ENCODE measurements around the gene PTPN3.

Gene PTPN3

DNA sequence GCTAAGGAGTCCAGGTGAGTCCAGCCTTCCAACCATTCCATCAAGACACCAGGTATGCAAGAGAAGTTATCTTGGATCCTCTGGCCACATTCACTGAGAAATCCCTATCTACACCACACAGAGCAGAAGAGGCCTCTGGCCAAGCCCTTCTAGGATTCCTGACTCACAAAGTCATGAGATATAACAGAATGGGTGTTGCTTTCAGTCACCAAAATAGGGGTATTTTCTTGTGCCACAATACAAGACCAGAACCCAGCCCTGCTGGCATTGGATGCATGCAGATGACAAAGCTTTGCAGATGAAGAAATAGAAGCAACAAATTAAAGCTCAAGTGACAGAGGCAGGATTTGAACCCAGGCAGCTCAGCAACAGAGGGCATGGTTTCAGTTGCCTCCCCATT lies 73.5 kb downstream of the PTPN3 start:
- no peak for DNase-seq (ENCODE audit: low read depth, low spot score)

DNA sequence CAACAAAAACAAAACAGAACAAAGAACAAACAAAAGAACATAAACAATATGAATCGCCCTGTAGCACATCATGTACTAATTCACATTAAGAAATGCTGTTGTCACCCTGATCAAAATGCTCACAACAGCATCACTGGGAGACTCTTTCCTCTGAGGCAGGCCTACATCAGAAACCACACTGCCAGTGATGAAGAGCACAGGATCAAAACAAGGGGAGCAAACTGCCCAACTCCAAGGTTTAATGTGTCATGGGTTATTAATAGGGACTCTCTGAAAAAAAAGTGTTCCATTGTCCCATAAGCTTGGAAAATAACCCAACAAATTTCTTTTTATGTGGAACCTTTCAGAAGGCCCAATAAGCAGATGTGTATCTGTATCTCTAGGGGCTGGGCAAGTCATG lies 74.2 kb downstream of the PTPN3 start:
- no peak for DNase-seq (ENCODE audit: low read depth, low spot score)

DNA sequence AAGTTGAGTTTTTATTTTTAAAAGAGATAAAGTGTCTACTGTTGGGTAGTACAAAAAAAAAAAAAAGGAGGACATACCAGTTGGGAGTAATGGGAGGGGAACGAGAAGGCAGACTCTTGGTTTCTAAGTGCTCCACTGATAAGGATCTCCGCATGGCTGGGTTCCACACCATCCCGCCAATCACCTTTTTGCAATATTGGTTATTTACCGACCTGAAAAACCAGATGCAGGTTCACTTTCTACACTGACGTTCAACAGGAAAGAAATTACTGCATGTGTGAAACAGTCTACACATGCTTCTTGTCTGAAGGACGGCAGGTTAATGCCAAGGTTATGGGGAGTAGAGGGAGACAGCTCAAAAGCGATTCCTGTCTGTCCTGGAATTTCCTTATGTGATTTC lies 75.5 kb downstream of the PTPN3 start:
- DNase-seq (ENCODE audit: low read depth, low spot score), result no peak

DNA sequence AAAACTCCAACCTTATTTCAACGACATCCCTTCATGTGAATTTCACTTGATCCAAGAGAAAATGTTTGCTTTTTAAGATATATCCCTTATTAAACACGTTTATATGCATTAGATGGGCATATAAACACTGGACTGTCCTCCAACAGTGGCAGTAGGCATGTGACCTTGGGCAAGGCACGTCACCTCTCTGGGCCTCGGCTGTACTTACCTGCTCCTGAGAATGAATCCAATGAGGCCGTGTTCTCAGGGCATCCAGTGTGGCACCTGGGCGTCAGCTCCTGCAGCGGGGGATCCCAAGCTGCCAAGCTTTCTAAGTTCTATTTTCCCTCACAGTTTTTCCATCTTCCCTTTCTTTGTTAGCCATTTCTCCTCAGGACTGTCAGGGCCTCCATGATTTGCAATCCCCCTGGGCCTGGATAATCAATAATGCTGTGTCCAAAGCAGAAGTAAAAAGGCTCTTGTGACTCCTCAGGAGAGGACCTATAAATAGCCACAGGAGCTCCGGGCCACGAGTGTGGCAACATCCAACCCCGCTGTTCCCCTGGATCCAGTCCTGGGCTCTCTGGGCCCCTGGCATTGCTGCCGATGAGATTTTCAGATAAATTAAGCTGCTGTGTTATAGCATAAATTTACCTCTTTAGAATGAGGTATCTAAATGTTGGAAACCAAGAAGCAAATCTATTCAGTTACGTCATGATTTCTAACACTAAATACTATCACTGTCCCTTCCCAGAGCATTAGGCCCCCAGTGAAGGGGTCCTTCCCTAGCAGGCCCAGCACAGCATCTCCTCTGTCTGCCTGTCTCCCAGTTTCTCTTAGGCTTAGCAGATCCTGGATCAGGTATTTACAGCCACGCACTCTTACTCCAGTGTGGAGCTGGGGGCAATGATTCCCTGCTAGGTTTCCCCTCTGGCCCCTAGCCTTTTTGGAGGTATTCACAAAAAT lies 76.8 kb downstream of the PTPN3 start:
- DNase-seq (ENCODE audit: low read depth, low spot score), result no peak

DNA sequence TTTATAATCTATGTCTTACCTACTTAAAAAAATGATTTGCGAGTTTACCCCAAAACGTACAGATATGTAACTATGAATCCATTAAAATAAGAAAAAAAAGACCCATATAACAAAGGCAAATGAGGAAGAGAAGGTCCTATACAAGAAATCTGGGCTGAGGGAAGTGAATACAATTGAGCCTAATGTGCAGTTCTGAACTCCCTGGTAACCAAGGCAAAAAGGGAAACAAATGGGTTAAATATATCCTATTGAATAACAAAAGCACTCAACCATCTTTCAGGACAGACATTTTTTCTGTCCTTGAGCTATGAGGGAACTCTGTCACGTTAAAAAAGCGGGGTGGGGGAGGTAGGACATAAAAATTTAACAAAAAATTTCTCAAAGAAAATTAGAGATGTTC lies 78.6 kb downstream of the PTPN3 start:
- no peak for DNase-seq (ENCODE audit: low read depth, low spot score)

DNA sequence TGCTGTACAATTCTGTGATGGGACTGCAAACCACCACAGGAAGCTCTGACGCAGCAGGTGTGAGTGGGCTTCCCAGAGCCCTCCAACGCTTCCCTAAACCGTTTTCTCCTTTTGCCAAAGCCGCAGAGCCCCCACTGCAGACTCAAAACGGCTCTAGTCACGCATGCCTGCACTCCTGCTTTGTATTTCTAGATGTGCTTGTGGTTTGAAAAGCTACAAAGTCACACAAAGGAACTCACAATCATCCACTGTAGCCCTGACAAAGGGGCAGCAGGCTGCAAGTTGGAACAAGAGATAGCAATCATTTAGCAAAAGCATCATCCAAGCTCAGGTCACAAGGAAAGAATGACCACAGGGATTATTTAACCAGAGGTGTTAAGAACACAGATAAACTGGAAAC lies 79.3 kb downstream of the PTPN3 start:
- no peak for DNase-seq (ENCODE audit: low read depth, low spot score)

DNA sequence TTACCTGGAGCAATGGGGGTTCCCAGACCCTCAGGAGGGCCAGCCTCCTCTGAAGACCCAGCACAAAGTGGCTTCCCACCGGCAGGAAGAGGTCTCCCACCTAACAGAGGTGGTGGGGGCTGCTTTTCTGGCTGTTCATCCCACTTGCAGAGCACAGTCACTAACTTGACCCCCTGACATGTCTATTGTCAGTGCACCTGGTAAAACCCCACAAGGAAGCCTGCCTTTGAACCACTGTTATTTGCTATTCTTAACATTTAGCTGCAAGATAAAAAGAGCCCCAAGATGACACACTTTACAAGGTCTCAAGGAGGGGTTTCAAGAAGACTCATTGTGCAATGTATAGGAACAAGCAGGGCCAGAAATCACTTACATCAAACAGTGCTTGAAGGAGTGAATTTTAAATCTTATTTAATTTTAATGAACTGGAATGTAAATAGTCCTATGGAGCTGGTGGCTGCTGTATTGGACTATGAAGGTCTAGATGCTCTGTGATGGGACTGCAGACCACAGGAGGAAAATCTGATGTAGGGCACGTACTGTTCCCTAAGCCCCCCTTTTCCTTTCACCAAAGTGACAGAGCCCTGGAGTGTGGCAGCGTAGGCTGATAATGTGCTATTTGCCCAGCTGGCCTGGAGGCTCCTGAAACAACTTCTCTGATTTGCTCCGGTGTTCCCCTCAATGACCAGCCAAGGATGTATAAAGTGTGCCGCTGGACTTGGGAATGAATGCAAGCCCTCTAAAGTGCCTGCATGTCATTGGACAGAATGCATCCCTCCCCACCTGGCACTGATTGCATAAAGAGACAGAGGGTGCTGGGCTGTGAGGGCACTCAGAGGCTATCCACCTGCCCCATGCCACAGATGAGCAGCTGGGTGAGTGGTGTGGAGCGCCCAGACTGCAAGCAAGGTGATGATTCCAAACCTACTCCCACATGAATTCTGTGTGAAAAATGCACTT lies 80.2 kb downstream of the PTPN3 start:
- no peak for DNase-seq (ENCODE audit: low read depth, low spot score)

DNA sequence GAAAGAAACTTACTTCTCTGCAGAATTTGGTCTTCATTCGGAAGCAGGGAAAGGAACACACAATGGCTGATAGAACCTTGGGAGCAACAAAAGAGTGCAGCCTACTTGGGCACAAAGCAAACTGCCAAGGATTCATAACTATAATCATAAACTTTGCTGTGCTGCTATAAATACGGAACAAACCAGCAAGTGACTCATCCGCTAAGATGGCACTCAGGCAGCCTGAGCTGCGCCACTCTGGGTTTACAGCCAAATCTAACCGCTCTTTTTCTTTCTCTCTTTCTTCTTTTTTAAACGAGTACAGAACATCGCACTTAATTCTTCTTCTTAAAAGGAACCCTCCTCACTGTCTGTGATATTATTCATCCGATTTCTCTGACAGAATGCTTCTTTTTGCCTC lies 81.1 kb downstream of the PTPN3 start:
- DNase-seq (ENCODE audit: low read depth, low spot score), result no peak

DNA sequence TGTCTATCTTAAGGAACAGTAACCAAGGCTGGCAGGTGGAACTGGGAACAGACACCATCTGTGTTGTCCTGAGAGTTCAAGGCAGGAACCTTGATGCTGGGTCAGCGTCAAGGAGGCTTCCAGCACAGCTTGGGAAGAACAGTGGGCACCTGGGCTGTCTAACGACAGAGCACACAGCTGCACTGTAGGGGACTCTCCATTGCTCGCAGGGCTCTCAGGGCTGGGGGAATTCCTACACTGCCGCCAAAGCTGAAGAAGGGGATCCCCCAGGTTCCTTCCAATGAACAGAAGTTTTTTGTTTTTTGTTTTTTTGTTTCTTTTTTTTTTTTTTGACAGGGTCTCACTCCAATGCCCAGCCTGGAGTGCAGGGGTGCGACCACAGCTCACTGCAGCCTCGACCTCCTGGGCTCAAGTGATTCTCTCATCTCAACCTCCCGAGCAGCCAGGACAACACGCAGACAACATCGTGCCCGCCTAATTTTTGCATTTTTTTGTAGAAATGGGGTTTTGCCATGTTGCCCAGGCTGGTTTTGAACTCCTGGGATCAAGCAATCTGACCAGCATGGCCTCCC lies 81.9 kb downstream of the PTPN3 start:
- DNase-seq (ENCODE audit: low read depth, low spot score), result no peak

DNA sequence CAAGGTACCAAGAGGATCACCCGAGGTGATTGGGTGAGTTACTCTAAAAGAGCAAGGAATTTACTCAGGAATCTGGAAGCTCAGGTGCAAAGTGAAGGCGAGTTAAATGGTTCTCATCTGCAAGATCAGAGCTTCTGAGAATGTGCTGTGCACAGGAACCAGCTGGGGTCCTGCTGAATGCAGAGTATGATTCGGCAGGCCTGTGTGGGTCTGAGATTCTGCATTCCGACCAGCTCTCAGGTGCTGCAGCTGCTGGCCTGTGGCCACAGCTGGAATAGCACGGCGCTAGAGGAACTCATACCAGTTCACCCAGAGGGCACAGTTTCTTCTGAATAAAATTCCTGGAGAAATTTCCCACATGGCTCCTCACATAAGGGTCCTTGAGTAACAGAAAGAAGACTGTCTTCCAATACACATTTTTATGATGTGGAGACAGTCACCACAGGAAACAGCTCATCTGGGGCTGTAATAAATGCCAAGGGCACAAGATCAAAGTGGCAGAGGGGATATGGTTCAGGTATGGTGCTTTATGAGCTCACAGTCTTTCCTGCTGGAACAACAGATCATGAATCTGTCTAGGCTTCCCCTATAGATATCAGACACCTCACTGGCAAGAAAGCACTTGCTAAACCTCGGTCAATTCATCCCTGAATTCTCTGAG lies 83.9 kb downstream of the PTPN3 start:
- no peak for DNase-seq (ENCODE audit: low read depth, low spot score)

DNA sequence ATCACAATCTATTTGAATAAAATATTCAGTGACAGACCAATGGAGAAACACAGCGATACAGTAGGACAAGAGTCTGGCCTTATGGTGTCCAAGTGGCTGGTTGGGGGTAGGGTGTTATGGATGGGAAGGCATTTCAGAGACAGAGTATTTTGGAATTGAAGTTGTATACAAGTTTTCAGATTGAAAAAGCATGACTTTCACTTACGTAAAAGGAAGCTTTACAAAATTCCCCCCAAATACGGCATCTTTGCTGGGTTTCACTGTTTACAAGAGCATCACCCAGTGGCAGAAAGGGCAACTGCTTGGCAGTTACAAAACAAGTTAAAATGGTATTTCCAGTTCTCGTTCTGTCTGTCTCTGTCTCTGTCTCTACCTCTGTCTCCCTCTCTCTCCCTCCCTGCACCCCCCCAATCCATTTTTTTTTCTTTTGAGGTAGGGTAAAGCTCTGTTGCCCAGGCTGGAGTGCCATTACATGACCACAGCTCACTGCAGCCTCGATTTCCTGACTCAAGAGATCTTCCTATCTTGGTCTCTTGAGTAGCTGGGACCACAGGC lies 86.2 kb downstream of the PTPN3 start:
- DNase-seq (ENCODE audit: low read depth, low spot score), result peak; percentile 20

DNA sequence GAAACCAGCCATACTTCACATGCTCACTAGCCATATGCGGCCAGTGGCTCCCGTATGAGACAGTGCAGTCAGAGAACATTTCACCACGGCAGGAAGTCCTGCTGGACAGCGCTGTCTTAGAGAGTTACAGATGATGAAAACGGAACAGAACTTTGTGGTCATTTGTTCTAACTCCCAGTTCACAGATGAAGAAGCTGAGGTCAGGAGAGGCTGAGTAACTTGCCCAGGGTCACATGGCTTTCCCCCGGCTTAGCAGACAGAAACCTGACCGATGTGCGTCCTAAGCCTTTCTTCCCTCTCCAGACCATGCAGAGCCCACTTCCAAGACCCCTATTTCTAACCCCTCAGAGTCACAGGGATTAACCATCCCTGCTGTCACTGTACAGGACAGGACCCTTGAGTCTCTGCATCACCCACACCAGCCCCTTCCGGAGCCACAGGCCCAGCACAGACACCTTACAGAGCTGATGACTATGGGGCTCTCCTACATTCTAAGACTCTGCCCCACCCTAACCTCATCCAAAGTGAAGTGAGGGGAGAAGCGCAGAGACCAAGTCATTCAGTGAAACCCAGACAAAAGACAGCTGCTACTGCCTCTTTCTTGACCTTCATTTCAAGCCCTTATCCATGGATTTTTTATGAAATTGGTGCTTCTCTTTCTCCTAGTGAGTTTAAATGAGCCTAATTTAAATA lies 86.9 kb downstream of the PTPN3 start:
- no peak for DNase-seq (ENCODE audit: low read depth, low spot score)

DNA sequence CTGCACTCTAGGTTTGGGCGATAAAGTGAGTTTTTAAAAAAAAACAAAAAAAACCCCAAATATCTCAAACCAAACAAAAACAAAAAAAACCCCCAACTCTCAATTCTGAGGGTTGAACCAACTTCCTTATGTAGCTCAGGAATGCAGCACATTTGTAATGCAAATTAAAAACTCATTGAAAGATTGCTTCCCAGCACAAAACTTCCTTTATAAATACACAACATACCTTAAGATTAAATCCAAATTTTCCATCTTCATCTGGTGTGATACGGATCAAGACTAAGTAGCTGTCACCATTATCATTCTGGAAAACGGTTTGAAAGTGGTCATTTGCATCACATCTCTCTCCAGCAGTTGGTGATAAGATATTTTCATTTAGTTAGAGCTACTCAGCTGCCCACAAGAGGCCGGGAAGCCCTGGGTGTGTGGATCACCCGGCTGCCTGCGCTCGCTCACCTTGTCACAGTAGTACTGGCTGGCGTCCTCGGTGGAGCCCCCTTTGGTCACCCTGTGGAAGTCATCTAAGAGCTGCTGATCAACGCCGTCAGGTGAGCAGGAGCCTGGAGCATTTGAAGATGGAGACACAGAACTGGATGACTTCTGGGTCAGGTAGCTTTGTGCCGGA lies 88.2 kb downstream of the PTPN3 start:
- no peak for DNase-seq (ENCODE audit: low read depth, low spot score)

DNA sequence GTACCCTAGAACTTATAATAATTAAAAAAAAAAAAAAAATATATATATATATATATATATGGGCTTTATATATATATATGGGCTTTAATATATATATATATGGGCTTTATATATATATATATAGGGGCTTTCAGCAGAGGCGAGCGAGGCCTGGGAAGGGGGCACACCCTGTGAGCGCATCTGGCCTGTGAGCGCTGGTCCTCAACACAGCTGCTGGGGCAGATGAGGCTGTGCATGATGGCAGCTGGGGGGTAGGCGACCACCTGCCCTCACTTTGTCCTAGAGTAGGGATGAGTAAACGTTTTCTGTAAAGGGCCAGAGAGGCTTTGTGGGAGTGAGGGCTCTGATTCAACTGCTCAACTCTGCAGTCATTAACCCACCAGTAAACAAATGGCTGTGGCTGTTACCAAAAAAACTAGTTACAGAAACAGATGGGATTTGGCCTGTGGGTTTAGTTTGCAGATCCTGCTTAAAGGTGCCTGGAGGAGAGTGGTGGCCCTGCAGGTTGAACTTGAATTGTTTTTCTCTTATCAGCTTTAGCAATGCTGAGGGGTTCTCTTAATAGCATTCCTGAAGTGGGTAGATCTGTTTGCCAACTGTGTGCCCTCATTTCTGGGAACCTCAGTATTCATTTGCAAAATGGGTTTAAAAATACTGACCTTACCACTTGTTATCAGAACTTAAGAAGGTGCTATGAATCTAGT lies 89.2 kb downstream of the PTPN3 start:
- DNase-seq (ENCODE audit: low read depth, low spot score), result no peak

DNA sequence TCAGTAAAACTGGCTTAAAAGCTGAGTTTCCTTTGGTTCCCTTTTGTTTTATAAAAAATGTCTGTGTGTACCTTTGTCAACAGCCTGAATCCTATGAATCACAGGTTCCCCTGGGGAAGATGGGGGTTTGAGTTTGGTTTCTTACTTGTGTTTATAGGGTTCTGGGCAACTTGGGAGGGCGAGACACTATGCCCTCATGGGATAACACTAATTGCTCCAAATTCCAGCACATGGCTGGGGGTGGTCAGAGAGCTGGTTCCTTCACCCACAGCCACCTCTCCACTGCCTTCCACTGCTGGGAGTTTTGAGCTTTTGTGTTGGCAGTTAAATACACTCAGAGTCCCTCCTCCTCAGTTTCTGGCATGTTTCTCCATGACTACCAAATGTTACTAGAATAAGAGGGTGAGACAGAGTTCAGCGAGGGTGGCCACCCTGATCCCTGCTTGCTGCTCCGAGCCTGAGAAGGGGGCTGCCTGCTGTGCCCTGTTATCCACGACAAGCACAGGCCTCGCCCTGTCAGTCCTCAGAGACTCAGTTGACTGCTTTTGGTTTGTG lies 94.3 kb downstream of the PTPN3 start:
- no peak for DNase-seq (ENCODE audit: low read depth, low spot score)

DNA sequence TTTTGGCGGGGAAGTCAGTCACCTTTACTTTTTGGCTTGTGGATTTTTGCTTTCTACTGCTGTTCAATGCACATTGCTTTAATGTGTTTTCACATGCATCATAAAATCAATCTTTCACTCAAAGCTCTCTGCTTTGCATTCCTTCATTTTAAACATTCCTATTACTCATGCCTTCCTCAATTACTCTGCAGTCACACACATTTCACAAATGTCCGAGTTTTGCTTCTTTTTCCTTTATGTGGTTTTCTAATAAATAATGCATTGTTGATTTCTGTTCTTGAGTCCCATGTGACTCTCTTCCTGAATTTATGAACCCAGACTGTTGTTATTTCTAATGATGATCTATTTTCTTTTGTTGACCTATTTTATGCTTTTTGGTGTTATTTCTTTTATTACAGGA lies 95.0 kb downstream of the PTPN3 start:
- no peak for DNase-seq (ENCODE audit: low read depth, low spot score)

DNA sequence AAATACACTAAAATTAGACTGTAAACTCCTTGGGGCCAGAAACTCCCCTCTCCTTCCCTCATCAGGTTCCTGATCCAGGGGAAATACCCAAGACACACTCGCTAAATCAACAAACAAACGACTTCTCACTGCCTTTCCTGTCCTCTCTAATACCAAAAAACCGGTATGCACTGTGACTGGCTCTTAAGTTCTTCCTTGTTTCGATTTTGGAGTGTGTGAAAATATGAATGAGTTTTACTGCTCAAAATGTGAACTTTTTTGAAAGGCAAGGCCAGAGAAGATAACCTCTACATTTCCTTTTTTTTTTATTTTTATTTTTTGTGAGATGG lies 96.2 kb downstream of the PTPN3 start:
- DNase-seq (ENCODE audit: low read depth, low spot score), result no peak

DNA sequence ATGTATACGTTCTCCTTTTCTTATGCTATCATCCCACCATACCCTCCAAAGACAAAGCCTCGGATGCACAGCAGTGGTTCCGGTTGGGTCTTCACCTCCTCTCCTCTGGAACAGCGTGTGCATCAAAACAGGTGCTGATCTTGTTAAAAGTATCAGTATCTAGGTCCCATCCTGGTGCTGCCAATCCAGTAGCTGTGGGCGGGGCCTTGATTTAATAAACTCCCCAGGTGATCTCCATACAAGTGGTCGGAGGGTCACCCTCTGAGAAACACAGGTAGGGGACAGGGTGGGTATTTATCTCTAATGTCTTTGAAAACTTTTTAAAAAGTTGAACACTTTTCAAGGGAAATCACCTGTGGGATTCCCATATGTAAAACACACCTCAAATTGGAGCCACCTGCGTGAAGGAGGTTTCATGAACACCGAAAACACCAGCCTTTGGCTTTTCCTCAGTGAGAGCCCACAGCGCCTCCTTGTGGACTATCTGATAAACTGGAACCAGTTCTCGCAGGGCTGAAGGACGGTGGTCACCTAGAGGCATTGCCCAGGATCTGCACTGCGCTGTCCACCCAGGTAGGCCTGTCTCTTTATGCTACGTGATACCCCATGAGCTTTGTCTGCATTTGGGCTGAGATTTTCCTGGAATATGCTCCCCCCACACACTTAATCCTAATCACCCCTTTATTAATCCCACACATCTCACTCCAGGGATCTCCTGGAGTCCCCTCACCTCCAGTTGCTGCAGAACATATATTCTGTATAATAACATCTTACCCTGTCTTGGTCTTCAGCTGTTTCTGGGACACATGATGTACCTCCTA lies 96.7 kb downstream of the PTPN3 start:
- DNase-seq (ENCODE audit: low read depth, low spot score), result peak; percentile 23
